HG03139 (cell line): ENCODE measurements around the gene GFOD1.
"Not testable (repeated sequence)": the region's sequence is repeated elsewhere in the genome, so short reads cannot be mapped to it uniquely, and the experiment has no call there.

Experiments
- ATAC-seq: cut with Tn5 transposase; IDR thresholded peaks from one replicate; pipeline ENCODE4 v1.9.1; 2021; ENCODE audit not compliant: unreplicated experiment

GFOD1 gene

DNA sequence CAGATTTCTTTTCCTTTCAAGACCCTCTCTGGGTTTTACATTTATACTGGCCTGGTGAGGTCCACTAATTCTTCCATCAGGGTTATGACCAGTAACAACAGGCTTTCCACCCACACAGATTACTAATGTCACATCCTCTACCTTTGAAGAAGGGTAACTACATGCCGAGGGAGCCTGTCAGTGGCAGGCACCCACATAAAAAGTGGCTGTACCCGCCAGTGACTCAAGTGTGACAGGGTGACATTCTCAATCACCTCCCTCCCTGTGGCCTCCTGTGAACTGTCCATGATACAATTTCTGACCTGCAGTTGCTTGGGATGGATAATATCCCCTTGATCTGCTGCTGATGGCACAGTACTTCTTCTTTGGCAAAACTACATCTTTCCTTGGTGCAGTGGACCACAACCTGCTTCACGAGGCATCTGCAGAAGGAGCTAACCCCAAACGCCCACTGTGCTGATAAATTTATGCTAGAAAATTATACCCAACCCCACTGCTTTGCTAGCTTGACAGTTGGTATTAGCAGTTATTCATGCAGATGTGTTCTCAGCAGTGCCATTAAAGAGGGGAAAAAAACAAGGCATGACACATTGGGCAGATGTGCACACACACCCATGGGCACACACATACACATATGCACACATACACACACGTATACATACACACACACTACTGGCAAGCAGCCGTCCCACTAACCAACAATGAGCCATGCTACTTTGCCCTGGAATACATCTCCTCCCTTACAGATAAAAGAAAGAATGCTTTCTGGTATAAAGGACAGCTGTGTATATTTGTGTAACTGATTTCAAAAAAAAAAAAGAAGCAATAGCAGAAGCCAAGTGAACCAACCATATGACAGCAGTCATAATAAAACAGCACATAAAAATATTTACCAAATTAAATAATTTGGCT lies 20.8 kb downstream of the GFOD1 start:
- ATAC-seq = no peak

DNA sequence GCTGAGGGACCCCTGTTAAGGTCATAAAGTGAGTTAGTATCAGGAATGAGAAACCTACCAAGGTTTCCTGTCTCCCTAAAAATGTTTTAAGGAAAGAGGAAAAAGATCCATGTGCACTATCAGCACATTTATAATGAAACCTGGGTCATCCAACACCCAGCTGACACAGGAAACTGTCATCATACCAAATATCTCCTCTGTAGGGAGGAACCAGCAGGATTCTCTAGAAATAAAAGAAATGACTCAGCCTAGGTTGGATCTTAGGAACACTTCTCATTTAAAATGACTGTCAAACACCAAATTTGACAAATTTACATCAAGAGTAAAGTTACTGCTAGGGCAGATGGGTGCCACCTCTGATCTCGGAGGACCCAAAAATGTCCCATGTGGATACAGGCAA lies 21.7 kb downstream of the GFOD1 start:
- ATAC-seq = no peak

DNA sequence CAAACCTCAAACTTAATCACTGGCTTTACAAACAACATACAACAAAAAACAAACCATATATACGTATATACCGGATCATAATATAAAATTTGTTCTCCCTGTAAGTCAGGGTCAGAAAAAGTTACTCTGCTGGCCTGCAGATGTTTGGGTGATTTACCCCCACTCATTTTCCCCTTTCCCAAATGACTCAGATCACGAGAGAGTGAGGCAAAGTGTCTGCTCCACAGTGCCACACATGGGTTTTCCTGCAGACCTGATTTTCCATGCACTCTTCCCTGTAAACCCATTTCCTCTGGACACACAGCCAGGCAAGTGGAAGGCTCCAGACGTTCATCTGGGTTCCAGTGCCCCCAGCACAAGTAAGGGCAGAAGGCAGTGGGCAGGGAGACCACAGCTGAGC lies 23.5 kb downstream of the GFOD1 start:
- ATAC-seq = no peak

DNA sequence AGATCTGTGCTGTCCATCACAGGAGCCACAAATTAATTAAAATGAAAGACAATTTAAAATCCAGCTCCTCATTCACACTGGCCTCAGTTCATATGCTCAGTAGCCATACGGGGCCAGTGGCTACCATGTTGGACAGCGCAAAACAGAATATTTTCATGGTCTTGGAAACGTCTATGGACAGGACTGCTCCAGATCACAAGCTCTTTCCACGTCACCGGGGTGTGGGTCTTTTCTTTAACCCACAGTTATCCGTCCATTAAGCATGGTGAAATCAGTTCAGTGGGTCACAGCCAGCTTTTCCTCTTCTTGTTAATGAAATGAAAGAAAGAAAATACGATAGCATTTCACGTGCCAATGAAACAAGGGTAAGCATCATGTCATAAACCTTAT lies 24.1 kb downstream of the GFOD1 start:
- ATAC-seq = no peak

DNA sequence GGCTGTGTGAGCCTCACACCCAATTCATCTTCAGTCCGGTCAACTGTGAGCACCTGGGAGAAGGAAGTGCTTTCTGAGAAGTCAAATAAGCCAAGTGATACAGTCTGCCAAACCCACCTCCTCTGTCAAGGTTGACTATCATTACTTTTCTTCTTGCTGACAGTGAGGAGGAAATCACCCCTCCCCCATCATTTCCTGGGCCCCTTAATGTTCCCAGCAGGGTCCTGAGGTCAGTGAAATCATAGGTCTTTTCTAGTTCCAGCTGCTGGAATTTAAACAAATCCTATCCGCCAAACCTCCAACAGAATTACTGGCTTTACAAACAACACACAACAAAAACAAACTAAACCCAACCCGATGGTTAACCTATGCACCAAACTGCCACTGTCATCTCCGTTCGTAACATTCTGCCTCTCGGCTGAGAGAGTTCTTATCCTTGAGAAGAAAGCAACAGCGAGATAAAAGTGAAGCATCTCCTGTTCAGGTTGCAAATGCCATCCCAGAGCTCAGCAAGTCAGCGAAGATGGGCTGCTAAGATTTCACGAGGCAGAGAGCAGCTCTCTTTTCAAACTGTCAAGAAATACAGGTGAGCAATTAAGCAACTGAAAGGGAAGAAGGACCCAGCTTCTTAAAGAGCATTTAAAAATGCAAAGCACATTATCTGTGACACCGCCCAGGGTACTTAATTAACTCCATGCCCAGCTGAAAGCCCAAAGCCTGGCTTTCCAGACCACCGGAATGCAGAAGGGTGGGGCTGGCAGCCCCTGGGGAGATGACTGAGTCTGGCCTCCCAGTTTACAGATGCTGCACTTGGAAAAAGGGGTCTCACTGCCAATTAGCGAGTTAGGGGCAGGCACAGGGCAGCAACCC lies 24.7 kb downstream of the GFOD1 start:
- ATAC-seq = no peak

DNA sequence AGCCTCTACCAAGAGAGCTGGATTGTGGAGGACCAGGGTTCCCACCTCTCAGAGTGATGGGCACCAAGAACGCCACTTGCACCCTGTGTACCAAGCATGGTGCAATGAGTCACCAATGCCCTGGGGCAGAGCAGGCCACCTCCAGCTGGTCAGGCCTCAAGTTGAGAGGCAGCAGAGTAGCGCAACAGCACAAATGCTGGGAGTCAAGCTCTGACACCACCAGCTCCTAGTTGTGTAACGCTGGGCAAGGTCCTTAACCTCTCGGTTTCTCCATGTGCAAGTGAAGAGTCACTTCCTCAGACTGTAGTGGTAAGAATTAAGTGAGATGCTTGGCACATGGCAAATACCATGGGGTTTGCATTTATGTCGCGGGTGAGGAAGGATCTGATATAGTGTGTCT lies 25.6 kb downstream of the GFOD1 start:
- ATAC-seq = no peak

DNA sequence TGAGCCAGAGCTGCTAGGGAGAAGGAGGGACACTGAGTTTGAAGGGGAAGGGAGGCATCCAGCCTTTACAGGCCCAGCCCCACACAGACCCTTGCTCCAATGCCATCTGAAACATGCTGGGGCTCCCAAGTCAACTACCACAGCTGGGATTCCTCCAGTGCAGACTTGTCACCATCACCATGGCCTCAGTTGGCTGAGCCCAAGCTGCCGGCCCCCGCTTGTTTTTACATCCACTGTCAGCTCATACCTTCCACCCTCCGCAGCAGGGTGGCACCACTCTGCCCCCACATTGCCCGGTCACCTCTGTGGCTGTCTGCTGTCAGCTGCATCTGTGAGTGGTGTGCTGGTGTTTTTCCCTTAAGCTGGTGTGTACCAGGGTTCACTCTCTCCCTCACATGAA lies 26.1 kb downstream of the GFOD1 start:
- no peak for ATAC-seq

DNA sequence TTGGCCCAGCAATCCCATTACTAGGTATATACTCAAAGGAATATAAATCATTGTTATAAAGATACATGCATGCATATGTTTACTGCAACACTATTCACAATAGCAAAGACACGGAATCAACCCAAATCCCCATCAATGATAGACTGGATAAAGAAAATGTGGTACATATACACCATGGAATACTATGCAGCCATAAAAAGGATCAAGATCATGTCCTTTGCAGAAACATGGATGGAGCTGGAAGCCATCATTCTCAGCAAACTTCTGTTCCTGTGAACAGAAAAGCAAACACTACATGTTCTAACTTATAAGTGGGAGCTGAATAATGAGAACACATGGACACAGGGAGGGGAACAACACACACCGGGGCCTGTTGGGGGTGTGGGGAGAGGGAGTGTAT lies 27.1 kb downstream of the GFOD1 start:
- not testable (repeated sequence) for ATAC-seq

DNA sequence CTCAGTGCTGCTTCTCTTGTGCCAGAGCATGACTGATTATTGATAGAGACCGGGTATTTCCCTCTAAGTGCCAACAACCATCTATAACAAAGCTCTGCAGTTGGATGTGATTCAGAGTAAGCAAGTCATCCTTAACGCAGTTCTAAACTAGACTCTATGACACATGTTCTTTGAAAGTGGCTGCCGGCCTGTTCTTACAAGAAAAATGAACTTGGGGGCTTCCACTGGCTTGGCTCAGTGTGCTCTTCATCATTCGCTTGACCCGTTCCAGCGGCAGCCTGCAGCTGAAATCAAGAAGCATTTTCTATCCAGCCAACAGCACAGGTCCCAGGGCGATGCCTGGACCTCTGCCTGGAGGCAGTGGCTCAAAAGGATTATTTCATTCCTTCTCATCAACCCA lies 29.8 kb downstream of the GFOD1 start:
- no peak for ATAC-seq

DNA sequence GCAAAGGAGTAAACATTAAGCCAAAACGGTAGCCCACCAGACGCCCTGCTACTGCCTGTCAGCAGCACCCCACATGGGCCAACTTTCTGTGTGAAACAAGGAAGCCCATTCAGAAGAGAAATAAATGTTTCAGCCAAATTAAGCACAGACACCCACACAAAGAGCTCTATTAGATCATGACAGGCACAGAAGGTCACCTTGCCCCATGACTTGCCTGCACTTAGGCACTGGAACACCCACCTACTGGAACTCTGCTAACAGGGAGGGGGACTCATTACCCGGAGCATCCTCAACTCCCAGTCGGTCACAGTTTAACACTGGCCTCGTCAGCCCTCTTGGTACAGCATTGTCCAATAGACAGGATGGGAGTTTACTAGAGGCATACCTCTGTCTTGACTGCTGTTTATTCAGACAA lies 31.8 kb downstream of the GFOD1 start:
- ATAC-seq = no peak

DNA sequence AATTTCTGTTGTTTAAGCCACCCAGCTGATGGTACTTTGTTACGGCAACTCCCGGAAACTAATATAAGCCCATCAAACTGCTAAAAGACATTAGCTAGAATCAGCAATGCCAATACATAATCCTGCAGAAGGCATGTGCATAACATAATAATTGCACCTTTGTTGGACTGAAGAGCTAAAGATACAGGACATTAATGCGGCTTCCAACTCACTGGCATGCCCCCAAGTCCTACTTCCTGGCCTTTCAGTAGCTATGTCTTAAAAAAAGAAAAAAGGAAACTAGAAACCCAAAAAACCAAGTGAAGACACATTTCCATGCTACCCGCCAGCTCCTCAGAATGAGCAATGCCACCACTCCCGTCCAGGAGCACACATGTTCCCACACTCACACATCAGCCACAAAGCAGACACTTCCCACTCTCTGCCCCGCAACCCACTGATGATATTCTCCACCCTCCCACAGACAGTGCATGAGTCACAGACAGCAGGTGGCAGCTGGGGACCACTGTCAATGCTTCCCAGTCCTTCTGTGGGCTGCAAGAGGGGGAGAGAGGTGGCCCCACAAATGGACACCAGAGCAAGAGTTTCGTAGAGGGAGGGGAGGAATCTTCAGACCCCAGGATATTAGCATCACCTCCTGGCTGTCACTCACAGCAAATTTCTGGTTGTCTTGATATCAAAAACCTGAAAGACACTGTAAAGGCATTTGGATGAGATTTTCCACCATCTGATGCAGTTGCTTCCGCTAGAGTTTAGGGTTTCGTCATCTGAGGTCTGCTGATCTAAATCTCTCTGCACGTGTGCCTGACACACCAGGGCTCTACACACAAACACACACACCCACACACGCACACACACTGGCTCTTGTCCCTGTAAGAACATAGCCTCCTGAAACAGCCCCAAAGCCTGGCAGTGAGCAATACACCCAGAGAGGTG lies 32.8 kb downstream of the GFOD1 start:
- no peak for ATAC-seq

DNA sequence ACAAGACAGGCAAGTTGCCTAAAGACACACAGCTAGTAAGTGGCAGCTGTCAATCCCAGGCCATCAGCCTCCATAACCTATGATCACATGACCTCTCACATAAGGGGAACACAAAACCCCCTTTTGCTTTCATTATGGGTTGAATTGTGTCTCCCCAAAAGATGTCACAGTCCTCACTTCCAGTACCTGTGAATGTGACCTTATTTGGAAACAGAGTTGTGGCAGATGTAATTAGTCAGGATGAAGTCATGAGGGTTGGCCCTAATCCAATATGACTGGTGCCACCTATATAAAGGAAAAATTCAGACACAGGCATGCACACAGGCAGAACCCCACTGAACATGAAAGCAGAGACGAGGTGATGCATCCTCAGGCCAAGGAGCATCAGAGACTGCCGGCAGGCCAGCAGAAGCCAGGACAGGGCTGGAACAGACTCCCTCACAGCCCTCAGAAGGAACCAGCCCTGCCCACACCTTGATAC lies 33.6 kb downstream of the GFOD1 start:
- no peak for ATAC-seq

DNA sequence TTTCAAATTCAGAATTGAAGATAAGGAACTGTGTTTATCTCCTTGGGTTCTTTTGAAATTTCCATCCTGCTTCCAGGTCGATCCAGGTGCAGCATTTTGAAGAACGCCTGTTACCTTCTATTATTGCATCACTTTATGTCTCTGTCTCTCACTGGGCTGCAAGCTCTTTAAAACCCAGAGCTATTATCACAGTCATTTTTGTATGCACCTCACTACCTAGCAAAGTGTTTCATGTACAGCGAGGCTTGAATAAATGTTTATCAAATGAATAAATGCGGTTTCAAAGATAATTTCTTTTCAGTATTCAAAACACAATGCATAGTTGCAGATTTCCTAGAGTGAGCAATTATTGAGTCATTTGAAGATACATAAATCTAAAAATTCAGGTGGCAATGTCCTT lies 34.2 kb downstream of the GFOD1 start:
- no peak for ATAC-seq

DNA sequence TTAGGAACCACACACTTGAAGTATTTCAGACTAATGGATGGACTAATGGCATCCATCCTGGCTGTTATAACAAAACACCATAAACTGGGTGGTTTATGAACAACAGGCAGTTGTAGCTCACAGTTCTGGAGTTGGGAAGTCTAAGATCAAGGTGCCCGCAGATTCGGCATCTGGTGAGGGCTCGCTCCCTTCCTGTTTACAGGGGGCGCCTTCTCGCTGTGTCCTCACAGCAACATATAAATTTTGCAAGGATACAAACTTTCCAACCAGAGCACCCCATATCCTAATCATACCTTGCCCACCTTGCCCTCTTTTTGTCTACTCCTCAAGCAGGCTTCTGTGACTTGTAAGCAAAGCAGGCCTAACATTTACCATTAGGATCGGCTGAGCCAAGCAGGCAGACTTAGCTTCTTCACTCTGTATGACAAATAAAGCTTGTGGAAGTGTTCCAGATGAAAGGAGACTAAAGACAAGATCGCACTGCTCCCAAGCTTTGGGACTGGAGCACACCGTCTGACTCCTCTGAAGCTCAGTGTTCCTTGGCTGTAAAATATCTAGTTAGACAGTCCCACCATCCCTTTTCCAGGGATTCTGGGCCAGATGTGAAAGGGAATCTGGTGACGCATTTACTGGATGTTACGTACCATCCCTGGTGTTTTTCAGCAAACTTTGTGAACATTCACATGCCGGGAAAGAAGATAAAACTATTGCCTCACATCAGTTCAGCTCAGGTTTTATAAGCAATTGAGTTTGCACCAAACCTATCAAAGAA lies 34.9 kb downstream of the GFOD1 start:
- ATAC-seq = no peak

DNA sequence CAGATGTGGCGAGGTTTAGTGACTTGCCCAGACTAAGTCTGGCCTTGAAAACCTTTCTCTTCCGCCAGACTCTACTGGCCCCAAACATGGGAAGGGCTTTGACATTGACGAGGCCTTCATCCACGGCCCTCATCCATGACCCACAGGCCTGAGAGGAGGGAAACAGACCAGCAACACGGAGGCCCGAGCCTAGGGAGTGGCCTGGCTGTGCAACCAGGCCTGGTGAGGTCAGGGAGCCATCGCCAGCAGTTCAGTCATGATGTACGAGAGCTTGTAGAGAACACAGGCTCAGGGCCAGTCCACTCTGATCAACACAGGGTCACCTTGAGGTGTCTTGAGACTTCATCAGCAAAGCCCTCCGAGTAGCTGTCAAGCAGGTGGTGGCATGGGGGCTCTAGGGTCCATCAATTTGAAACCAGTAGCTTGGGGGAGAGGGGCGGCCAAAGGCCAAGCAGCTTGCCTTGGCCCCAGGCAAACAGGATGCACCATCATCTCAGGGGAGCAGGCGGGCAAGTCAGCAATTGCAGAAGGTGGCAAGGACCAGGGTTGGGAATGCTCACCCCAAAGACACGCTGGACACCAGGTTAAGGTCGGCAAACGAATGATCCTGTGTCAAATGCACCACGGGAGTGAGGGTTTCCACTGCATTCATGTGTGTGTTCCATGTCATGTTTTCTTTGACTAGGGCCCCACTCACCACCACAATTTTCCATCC lies 36.1 kb downstream of the GFOD1 start:
- no peak for ATAC-seq

DNA sequence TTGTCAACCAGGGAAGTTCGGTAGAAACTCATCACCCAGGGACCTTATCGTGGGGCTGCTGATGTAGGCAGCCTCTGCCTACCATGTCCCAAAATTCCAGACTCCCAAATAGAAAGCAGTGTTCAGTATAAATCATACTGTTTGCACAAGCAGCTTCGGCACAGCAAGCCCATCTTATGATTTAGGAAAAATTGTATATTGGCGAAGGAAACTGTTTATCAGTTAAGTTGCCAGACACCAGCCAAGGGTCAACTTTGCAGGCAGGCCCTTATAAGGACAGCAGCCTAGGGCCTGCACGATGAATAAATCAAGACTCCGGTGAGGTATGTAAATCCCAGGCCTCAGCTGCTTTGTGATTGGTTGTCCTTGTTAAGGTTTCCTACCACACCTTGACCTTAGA lies 36.8 kb downstream of the GFOD1 start:
- ATAC-seq = no peak

DNA sequence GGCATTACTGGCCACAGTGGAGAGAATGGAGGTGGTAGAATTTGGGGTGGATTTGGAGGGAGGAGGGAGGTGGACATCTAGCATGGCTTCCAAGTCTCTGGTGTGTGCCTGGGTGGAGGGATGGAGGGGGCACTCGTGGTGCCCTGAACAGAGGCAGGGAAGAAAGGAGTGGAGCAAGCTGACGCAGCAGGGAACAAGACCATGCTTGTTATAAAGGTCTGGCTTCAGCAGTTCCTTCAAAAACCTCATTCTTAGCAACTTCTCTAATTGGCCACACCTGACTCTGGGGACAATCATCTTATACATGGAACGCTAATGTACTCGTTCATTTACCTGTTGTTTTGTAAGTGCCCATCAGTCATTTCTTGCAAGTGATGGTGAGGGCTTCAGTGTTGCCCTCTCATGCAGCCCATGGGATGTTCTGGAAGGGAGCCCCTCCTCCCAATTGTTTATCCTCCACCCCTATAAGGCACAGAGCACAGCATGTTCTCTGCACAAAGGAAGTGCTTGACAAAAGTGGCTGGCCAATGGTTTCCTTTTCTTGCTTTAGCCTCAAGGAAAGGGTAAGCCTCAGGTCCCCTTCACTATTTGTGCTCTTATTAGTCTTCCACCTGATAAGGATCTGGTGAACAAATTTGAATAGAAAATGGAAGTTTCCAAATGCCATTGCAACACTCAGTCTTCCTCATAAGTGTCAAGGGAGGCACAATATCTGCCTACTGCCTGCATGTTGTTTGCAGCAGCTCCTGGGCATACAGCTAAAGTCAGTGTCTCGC lies 39.3 kb downstream of the GFOD1 start:
- no peak for ATAC-seq

DNA sequence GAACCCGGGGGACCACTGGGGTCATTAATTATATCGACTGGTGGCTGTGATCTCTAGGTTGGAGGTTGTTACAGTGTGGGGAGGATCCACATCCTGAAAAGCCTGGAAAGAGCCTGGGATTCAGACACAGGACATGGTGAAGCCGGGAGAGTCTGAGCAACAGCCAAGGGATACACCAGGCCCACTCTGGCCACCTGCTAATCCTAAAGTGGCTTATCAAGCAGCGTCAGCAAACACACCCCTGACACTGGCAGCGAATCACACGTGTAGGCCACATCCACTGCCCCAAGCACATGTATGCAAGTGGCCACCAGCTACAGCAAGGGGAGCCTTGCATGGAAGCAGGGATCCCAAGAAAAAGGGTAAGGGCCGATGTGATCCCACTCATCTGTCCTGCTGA lies 41.0 kb downstream of the GFOD1 start:
- ATAC-seq = no peak

DNA sequence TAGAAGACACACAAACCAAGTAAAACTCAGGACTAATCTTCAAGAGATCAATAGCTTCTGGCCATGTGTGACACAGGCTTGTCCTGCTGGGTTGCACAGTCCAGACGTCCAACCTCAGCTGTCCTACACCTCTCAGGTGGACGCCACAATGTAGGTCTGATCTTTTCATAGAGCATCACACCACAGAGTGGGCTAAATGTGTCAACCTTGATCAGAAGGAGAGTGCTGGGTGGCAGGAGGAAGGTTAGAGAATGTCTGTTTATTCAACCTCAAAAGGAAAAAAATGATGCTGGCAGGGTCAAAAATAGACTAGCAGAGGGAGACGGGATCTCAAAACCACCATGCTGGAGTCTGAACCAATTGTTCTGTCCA lies 41.7 kb downstream of the GFOD1 start:
- no peak for ATAC-seq
